ENCODE data around the gene ST6GALNAC5. TPM values are rescaled to one million over a fixed set of nuclear protein-coding genes. Genes with fewer than 3 reads are reported as not detected.

ST6GALNAC5 gene
- total RNA-seq, 1 experiment from 2014 or later, result not detected

GRCh38 chr1:77037038-77037437 lies 169.8 kb downstream of the ST6GALNAC5 start:
- in situ Hi-C loops (cut with HindIII; ENCODE audit: low pct_unique_long_range_greater_than_20kb, low sequenced_read_pairs), result no loop called here
- DNase-seq (ENCODE audit: low read depth, low spot score) (no peak), ATAC-seq (no peak)
- no peak overlapping the region for H3K27ac ChIP-seq (ENCODE audit: low read length)
- no peaks in the 10 kb centered on the region for H3K9me3 ChIP-seq (ENCODE audit: control insufficient read depth, insufficient read depth, low read depth, low read length)
- intact Hi-C loops (cut with micrococcal nuclease; ENCODE audit: unreplicated experiment), result no loop called here
- TF ChIP-seq CTCF (IDR thresholded peaks at IDR 0.05) (no peak), TCF7L2 (IDR thresholded peaks at IDR 0.05; ENCODE audit: low read depth, low read length) (no peak), POLR2AphosphoS5 (IDR thresholded peaks at IDR 0.05; ENCODE audit: low read depth, low read length) (no peak), SIN3A (IDR thresholded peaks at IDR 0.05; ENCODE audit: borderline replicate concordance, insufficient read depth, low read depth, low read length) (no peak), REST (IDR thresholded peaks at IDR 0.05; ENCODE audit: insufficient read depth in 1 of 2, low read depth in 2 of 2, low read length in 1 of 2) (no peak)
- H3K27me3 ChIP-seq (ENCODE audit: control insufficient read depth, insufficient read depth, low read length), result no peaks in the 10 kb centered on the region
- no TSS peak for BruUV-seq (replicated peaks)
- CTCF ChIA-PET, result no interaction called here
- POLR2A ChIA-PET, result no interaction called here
- no peaks in the 10 kb centered on the region for H3K36me3 ChIP-seq (ENCODE audit: control insufficient read depth, insufficient read depth, low read length)
- H3K4me1 ChIP-seq (ENCODE audit: control insufficient read depth, insufficient read depth, low read length), result no peaks in the 10 kb centered on the region
- no peak overlapping the region for H3K4me3 ChIP-seq (ENCODE audit: low read depth in 2 of 2, low read length in 2 of 2)

GRCh38 chr1:77038000-77038399 lies 170.7 kb downstream of the ST6GALNAC5 start:
- DNase-seq (ENCODE audit: low read depth, low spot score) (no peak), ATAC-seq (no peak)
- Histone ChIP-seq H3K27me3 (ENCODE audit: control insufficient read depth, insufficient read depth, low read length) (no peaks in the 10 kb centered on the region), H3K4me1 (ENCODE audit: control insufficient read depth, insufficient read depth, low read length) (no peaks in the 10 kb centered on the region), H3K4me3 (ENCODE audit: low read depth in 2 of 2, low read length in 2 of 2) (no peak overlapping the region), H3K9me3 (ENCODE audit: control insufficient read depth, insufficient read depth, low read depth, low read length) (no peaks in the 10 kb centered on the region), H3K27ac (ENCODE audit: low read length) (no peak overlapping the region), H3K36me3 (ENCODE audit: control insufficient read depth, insufficient read depth, low read length) (no peaks in the 10 kb centered on the region)
- intact Hi-C loops (cut with micrococcal nuclease; ENCODE audit: unreplicated experiment) (no loop called here), in situ Hi-C loops (cut with HindIII; ENCODE audit: low pct_unique_long_range_greater_than_20kb, low sequenced_read_pairs) (no loop called here)
- no peak for TF ChIP-seq CTCF (IDR thresholded peaks at IDR 0.05)
- no peak for TF ChIP-seq TCF7L2 (IDR thresholded peaks at IDR 0.05; ENCODE audit: low read depth, low read length)
- no peak for TF ChIP-seq SIN3A (IDR thresholded peaks at IDR 0.05; ENCODE audit: borderline replicate concordance, insufficient read depth, low read depth, low read length)
- no peak for TF ChIP-seq REST (IDR thresholded peaks at IDR 0.05; ENCODE audit: insufficient read depth in 1 of 2, low read depth in 2 of 2, low read length in 1 of 2)
- no peak for TF ChIP-seq POLR2AphosphoS5 (IDR thresholded peaks at IDR 0.05; ENCODE audit: low read depth, low read length)
- CTCF ChIA-PET, result no interaction called here
- BruUV-seq (replicated peaks), result no TSS peak
- POLR2A ChIA-PET, result no interaction called here

Measured in Panc1 (cell line).